HEK293T (cell line): ENCODE data around the gene PPP1CA.
"Not testable (repeated sequence)": the region's sequence is repeated elsewhere in the genome, so short reads cannot be mapped to it uniquely, and the experiment has no call there.

Experiments
- ARNT ChIP-seq: fragments of 450-650 bp; IDR thresholded peaks from 2 replicates; pipeline ENCODE4 v1.6.1; 2017; ENCODE audit warnings: mild to moderate bottlenecking
- BHLHE40 ChIP-seq: fragments of 450-650 bp; IDR thresholded peaks from 2 replicates; pipeline ENCODE4 v1.6.1; 2016; ENCODE audit warnings: mild to moderate bottlenecking, moderate library complexity, borderline replicate concordance
- ELF4 ChIP-seq: fragments of 450-650 bp; IDR thresholded peaks from 2 replicates; pipeline ENCODE4 v1.6.1; 2017; ENCODE audit warnings: antibody characterized with exemption
- FOXA1 ChIP-seq: fragments of 450-650 bp; IDR thresholded peaks from 2 replicates; pipeline ENCODE4 v1.6.1; 2016; ENCODE audit warnings: mild to moderate bottlenecking
- FOXK2 ChIP-seq: fragments of 450-650 bp; IDR thresholded peaks from 2 replicates; pipeline ENCODE4 v1.6.1; 2016; ENCODE audit warnings: mild to moderate bottlenecking
- FOXM1 ChIP-seq: fragments of 450-650 bp; IDR thresholded peaks from 2 replicates; pipeline ENCODE4 v1.6.1; 2017; ENCODE audit warnings: mild to moderate bottlenecking, borderline replicate concordance
- HDGF ChIP-seq: fragments of 450-650 bp; IDR thresholded peaks from 2 replicates; pipeline ENCODE4 v1.6.1; 2017; ENCODE audit warnings: antibody characterized with exemption, borderline replicate concordance
- LEF1 ChIP-seq: fragments of 450-650 bp; IDR thresholded peaks from 2 replicates; pipeline ENCODE4 v1.6.1; 2017; ENCODE audit warnings: mild to moderate bottlenecking, borderline replicate concordance
- NFRKB ChIP-seq: fragments of 450-650 bp; IDR thresholded peaks from 2 replicates; pipeline ENCODE4 v1.6.1; 2016; ENCODE audit warnings: mild to moderate bottlenecking, moderate library complexity
- PKNOX1 ChIP-seq: fragments of 450-650 bp; IDR thresholded peaks from 2 replicates; pipeline ENCODE4 v1.6.1; 2016
- SP1 ChIP-seq: fragments of 450-650 bp; IDR thresholded peaks from 2 replicates; pipeline ENCODE4 v1.6.1; 2017
- SUZ12 ChIP-seq: fragments of 450-650 bp; IDR thresholded peaks from 2 replicates; pipeline ENCODE4 v1.6.1; 2016; ENCODE audit warnings: mild to moderate bottlenecking
- TARDBP ChIP-seq: fragments of 450-650 bp; IDR thresholded peaks from 2 replicates; pipeline ENCODE4 v1.6.1; 2016
- ZNF384 ChIP-seq: fragments of 450-650 bp; IDR thresholded peaks from 2 replicates; pipeline ENCODE4 v1.6.1; 2016

- not testable (repeated sequence) for TF ChIP-seq HDGF, SUZ12, ELF4, NFRKB, BHLHE40, ARNT, FOXK2, SP1, FOXM1, ZNF384, PKNOX1, TARDBP, FOXA1, LEF1
Measured at GRCh38 chr11:67402192-67402839, 658 bp upstream of the PPP1CA start.
